Measurements from ENCODE around the gene ZP1. TPM values are rescaled to one million over a fixed set of nuclear protein-coding genes. Genes with fewer than 3 reads are reported as not detected.

ZP1 gene
- total RNA-seq, 1 experiment from 2014 or later: not detected

- peaks cover 19% of the 10 kb centered on the region for H3K36me3 Mint-ChIP-seq
- peaks cover 18% of the 10 kb centered on the region for H3K4me1 Mint-ChIP-seq
- CTCF ChIA-PET: interaction anchor here (1.4 to 3.4 kb wide), 6 partner anchors 8 to 143 kb away, joined by 3 to 26 read pairs (median 7); partner anchors contain the start of gene TMEM109
- H3K27me3 Mint-ChIP-seq (ENCODE audit: low read depth): peaks cover 31% of the 10 kb centered on the region
- H3K9me3 Mint-ChIP-seq: peaks cover 6% of the 10 kb centered on the region; the same call in 1 of the 2 replicates
- peak within 1 kb of the TSS; percentile 88 for H3K4me3 Mint-ChIP-seq
- peak within 1 kb of the TSS; percentile 98 for H3K27ac Mint-ChIP-seq
- peak; percentile 97 for ATAC-seq
- DNase-seq (ENCODE audit: low spot score): peak; percentile 99
- POLR2A ChIA-PET: interaction anchor here (0.5 kb wide), 1 partner anchor 45 kb away, joined by 4 read pairs; the partner anchor contains the start of gene SLC15A3
- TF ChIP-seq, protein P1, sequence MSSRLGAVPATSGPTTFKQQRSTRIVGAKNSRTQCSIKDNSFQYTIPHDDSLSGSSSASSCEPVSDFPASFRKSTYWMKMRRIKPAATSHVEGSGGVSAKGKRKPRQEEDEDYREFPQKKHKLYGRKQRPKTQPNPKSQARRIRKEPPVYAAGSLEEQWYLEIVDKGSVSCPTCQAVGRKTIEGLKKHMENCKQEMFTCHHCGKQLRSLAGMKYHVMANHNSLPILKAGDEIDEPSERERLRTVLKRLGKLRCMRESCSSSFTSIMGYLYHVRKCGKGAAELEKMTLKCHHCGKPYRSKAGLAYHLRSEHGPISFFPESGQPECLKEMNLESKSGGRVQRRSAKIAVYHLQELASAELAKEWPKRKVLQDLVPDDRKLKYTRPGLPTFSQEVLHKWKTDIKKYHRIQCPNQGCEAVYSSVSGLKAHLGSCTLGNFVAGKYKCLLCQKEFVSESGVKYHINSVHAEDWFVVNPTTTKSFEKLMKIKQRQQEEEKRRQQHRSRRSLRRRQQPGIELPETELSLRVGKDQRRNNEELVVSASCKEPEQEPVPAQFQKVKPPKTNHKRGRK (CRISPR knock-in tag; IDR thresholded peaks at IDR 0.05; ENCODE audit: borderline replicate concordance): no peak
- TF ChIP-seq ZNF219 (CRISPR knock-in tag; IDR thresholded peaks at IDR 0.05; ENCODE audit: borderline replicate concordance) (no peak), KAT7 (CRISPR knock-in tag; IDR thresholded peaks at IDR 0.05; ENCODE audit: borderline replicate concordance) (peak; percentile 95; the same call in 1 of the 2 replicates), SOX15 (CRISPR knock-in tag; IDR thresholded peaks at IDR 0.05) (no peak), ATF1 (CRISPR knock-in tag; IDR thresholded peaks at IDR 0.05) (no peak), ZNF671 (CRISPR knock-in tag; IDR thresholded peaks at IDR 0.05) (no peak), ZSCAN18 (CRISPR knock-in tag; IDR thresholded peaks at IDR 0.05) (no peak), MAX (CRISPR knock-in tag; IDR thresholded peaks at IDR 0.05) (peak; percentile 93), GABPB1 (CRISPR knock-in tag; IDR thresholded peaks at IDR 0.05) (peak; percentile 73; the same call in 1 of the 2 replicates), SP1 (CRISPR knock-in tag; conservative IDR thresholded peaks at IDR 0.05) (peak; percentile 36; the same call in 1 of the 2 replicates), USF1 (CRISPR knock-in tag; IDR thresholded peaks at IDR 0.05) (peak; percentile 57; the same call in 1 of the 2 replicates), ETV6 (CRISPR knock-in tag; IDR thresholded peaks at IDR 0.05) (peak; percentile 68; the same call in 1 of the 2 replicates), RELA (CRISPR knock-in tag; IDR thresholded peaks at IDR 0.05; ENCODE audit: borderline replicate concordance) (peak; percentile 77; the same call in 1 of the 2 replicates), ZNF121 (CRISPR knock-in tag; IDR thresholded peaks at IDR 0.05) (no peak), NR2C2 (CRISPR knock-in tag; IDR thresholded peaks at IDR 0.05) (no peak), ZNF416 (CRISPR knock-in tag; IDR thresholded peaks at IDR 0.05) (no peak), JAZF1 (CRISPR knock-in tag; IDR thresholded peaks at IDR 0.05) (no peak)
- TF ChIP-seq, protein P2, sequence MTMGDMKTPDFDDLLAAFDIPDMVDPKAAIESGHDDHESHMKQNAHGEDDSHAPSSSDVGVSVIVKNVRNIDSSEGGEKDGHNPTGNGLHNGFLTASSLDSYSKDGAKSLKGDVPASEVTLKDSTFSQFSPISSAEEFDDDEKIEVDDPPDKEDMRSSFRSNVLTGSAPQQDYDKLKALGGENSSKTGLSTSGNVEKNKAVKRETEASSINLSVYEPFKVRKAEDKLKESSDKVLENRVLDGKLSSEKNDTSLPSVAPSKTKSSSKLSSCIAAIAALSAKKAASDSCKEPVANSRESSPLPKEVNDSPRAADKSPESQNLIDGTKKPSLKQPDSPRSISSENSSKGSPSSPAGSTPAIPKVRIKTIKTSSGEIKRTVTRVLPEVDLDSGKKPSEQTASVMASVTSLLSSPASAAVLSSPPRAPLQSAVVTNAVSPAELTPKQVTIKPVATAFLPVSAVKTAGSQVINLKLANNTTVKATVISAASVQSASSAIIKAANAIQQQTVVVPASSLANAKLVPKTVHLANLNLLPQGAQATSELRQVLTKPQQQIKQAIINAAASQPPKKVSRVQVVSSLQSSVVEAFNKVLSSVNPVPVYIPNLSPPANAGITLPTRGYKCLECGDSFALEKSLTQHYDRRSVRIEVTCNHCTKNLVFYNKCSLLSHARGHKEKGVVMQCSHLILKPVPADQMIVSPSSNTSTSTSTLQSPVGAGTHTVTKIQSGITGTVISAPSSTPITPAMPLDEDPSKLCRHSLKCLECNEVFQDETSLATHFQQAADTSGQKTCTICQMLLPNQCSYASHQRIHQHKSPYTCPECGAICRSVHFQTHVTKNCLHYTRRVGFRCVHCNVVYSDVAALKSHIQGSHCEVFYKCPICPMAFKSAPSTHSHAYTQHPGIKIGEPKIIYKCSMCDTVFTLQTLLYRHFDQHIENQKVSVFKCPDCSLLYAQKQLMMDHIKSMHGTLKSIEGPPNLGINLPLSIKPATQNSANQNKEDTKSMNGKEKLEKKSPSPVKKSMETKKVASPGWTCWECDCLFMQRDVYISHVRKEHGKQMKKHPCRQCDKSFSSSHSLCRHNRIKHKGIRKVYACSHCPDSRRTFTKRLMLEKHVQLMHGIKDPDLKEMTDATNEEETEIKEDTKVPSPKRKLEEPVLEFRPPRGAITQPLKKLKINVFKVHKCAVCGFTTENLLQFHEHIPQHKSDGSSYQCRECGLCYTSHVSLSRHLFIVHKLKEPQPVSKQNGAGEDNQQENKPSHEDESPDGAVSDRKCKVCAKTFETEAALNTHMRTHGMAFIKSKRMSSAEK (CRISPR knock-in tag; IDR thresholded peaks at IDR 0.05; ENCODE audit: borderline replicate concordance): no peak
- TF ChIP-seq, protein P3, sequence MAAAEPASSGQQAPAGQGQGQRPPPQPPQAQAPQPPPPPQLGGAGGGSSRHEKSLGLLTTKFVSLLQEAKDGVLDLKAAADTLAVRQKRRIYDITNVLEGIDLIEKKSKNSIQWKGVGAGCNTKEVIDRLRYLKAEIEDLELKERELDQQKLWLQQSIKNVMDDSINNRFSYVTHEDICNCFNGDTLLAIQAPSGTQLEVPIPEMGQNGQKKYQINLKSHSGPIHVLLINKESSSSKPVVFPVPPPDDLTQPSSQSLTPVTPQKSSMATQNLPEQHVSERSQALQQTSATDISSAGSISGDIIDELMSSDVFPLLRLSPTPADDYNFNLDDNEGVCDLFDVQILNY (CRISPR knock-in tag; IDR thresholded peaks at IDR 0.05): peak; percentile 70; the same call in 1 of the 2 replicates
- TF ChIP-seq, protein P4, sequence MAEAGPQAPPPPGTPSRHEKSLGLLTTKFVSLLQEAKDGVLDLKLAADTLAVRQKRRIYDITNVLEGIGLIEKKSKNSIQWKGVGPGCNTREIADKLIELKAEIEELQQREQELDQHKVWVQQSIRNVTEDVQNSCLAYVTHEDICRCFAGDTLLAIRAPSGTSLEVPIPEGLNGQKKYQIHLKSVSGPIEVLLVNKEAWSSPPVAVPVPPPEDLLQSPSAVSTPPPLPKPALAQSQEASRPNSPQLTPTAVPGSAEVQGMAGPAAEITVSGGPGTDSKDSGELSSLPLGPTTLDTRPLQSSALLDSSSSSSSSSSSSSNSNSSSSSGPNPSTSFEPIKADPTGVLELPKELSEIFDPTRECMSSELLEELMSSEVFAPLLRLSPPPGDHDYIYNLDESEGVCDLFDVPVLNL (CRISPR knock-in tag; IDR thresholded peaks at IDR 0.05; ENCODE audit: borderline replicate concordance, low read depth): no peak; the same call in 1 of the 2 replicates
- TF ChIP-seq, protein P5, sequence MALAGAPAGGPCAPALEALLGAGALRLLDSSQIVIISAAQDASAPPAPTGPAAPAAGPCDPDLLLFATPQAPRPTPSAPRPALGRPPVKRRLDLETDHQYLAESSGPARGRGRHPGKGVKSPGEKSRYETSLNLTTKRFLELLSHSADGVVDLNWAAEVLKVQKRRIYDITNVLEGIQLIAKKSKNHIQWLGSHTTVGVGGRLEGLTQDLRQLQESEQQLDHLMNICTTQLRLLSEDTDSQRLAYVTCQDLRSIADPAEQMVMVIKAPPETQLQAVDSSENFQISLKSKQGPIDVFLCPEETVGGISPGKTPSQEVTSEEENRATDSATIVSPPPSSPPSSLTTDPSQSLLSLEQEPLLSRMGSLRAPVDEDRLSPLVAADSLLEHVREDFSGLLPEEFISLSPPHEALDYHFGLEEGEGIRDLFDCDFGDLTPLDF (CRISPR knock-in tag; IDR thresholded peaks at IDR 0.05): no peak
- TF ChIP-seq, protein P6, sequence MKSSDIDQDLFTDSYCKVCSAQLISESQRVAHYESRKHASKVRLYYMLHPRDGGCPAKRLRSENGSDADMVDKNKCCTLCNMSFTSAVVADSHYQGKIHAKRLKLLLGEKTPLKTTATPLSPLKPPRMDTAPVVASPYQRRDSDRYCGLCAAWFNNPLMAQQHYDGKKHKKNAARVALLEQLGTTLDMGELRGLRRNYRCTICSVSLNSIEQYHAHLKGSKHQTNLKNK (CRISPR knock-in tag; IDR thresholded peaks at IDR 0.05): no peak
- TF ChIP-seq, protein P7, sequence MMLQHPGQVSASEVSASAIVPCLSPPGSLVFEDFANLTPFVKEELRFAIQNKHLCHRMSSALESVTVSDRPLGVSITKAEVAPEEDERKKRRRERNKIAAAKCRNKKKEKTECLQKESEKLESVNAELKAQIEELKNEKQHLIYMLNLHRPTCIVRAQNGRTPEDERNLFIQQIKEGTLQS (CRISPR knock-in tag; conservative IDR thresholded peaks at IDR 0.05): no peak
Measured at GRCh38 chr11:60906132-60906972, 39.0 kb downstream of the ZP1 start, which contains the start of gene PRPF19. Gene PRPF19, minus strand, starts transcription at chr11:60906585. Its CDS starts 203 bp downstream, at chr11:60906382.
